HCT116 (cell line): Measurements from ENCODE around the gene SORCS2. TPM values are rescaled to one million over a fixed set of nuclear protein-coding genes. Genes with fewer than 3 reads are reported as not detected.

Experiments
- ATAC-seq: fragments of 200-7000 bp; cut with Tn5 transposase; 2 replicates; pipeline ENCODE4 v1.9.1; 2020; ENCODE audit warnings: mild to moderate bottlenecking, moderate library complexity
- BruUV-seq: library from RNA; stranded (reverse); fragments of 400-500 nt; replicated peaks from 2 replicates; lab custom pipeline; 2021; lab: Mats Ljungman, UMichigan
- CTCF ChIA-PET: fragments of 300-600 bp; sonication (Branson Sonifier 250); formaldehyde crosslinking; loops from one replicate; lab custom pipeline; 2021; ENCODE audit warnings: antibody characterized with exemption; lab: Charles Lee
- POLR2A ChIA-PET: fragments of 300-600, 350-600 bp; sonication (Branson Sonifier 250); formaldehyde crosslinking; loops from one replicate; lab custom pipeline; 2021; ENCODE audit warnings: antibody characterized with exemption; lab: Charles Lee
- RAD21 ChIA-PET, 2 experiments: fragments of 300-600 bp; sonication (Branson Sonifier 250); formaldehyde crosslinking; loops; one replicate each; lab custom pipeline; 2023; ENCODE audit warnings: low total read pairs in 2 of 2; ENCODE audit not compliant: uncharacterized antibody in 2 of 2, unreplicated experiment in 2 of 2, low non-redundant PET in 1 of 2; lab: Charles Lee
- DNase-seq: peaks from one replicate; pipeline ENCODE4 v3.0.0-alpha.2; 2010; ENCODE audit warnings: low read depth, low spot score
- H2AFZ ChIP-seq: fragments of 200-600 bp; shearing (Covaris generic), sonication (generic); 2 replicates; pipeline ENCODE4 v1.6.1; 2017; ENCODE audit warnings: low read depth, mixed run types, mixed read lengths, antibody characterized with exemption, low read length; ENCODE audit not compliant: poor library complexity, severe bottlenecking
- H3K27ac ChIP-seq: 2 replicates; pipeline ENCODE4 v1.5.1; 2012; ENCODE audit warnings: low read depth, low read length
- H3K27me3 ChIP-seq: fragments of 200-600 bp; sonication (generic); 2 replicates; pipeline ENCODE4 v1.6.1; 2016; ENCODE audit warnings: mixed run types, low read length, mixed read lengths; ENCODE audit not compliant: insufficient read depth
- H3K36me3 ChIP-seq, 2 experiments: fragments of 200-500 bp in 1 of 2; fragments of 200-600 bp in 1 of 2; sonication (Bioruptor generic) in 1 of 2; sonication (generic) in 1 of 2; 2 replicates each; pipeline versions ENCODE4 v1.5.1 to v1.6.1; 2014 to 2016; ENCODE audit warnings: low read length in 2 of 2, inconsistent platforms in 1 of 2, mixed read lengths in 1 of 2, mixed run types in 1 of 2; ENCODE audit not compliant: insufficient read depth in 2 of 2, control insufficient read depth in 1 of 2
- H3K4me1 ChIP-seq, 2 experiments: fragments of 200-600 bp in 1 of 2; sonication (generic) in 1 of 2; 2 replicates each; pipeline versions ENCODE4 v1.5.1 to v1.6.1; 2012 to 2017; ENCODE audit warnings: low read length in 2 of 2, inconsistent platforms in 1 of 2, mild to moderate bottlenecking in 1 of 2, mixed read lengths in 1 of 2, mixed run types in 1 of 2, moderate library complexity in 1 of 2; ENCODE audit not compliant: insufficient read depth in 2 of 2, control insufficient read depth in 1 of 2
- H3K4me2 ChIP-seq: fragments of 200-600 bp; sonication (generic); 2 replicates; pipeline ENCODE4 v1.6.1; 2017; ENCODE audit warnings: mixed run types, low read length, mixed read lengths
- H3K4me3 ChIP-seq, 2 experiments: fragments of 200-600 bp in 1 of 2; sonication (generic) in 1 of 2; replicated peaks in 1 of 2; 2 replicates each; pipeline ENCODE4 v1.5.1; 2011 to 2016; ENCODE audit warnings: low read length in 2 of 2, control low read depth in 1 of 2, low read depth in 1 of 2, mild to moderate bottlenecking in 1 of 2, mixed read lengths in 1 of 2, mixed run types in 1 of 2
- H3K79me2 ChIP-seq: fragments of 200-600 bp; sonication (generic); 2 replicates; pipeline ENCODE4 v1.6.1; 2017; ENCODE audit warnings: mild to moderate bottlenecking, mixed run types, low read length, moderate library complexity, mixed read lengths; ENCODE audit not compliant: insufficient read depth
- H3K9ac ChIP-seq: fragments of 200-600 bp; sonication (generic); 2 replicates; pipeline ENCODE4 v1.6.1; 2016; ENCODE audit warnings: low read length, mixed read lengths
- H3K9me2 ChIP-seq: fragments of 200-600 bp; sonication (generic), shearing (Covaris generic); 2 replicates; pipeline ENCODE4 v1.6.1; 2017; ENCODE audit warnings: mixed run types, mild to moderate bottlenecking, moderate library complexity; ENCODE audit not compliant: insufficient read depth
- H3K9me3 ChIP-seq, 2 experiments: fragments of 200-500 bp in 1 of 2; fragments of 200-600 bp in 1 of 2; sonication (Bioruptor generic) in 1 of 2; sonication (generic) in 1 of 2; 2 replicates each; pipeline ENCODE4 v1.6.1; 2014 to 2017; ENCODE audit warnings: low read length in 2 of 2, mixed read lengths in 2 of 2, inconsistent platforms in 1 of 2, low read depth in 1 of 2, mild to moderate bottlenecking in 1 of 2, mixed run types in 1 of 2, moderate library complexity in 1 of 2; ENCODE audit not compliant: control insufficient read depth in 1 of 2, insufficient read depth in 1 of 2
- H4K20me1 ChIP-seq: fragments of 200-600 bp; sonication (generic), shearing (Covaris generic); 2 replicates; pipeline ENCODE4 v1.6.1; 2017; ENCODE audit warnings: mixed run types, mild to moderate bottlenecking, moderate library complexity; ENCODE audit not compliant: insufficient read depth
- ATF3 ChIP-seq: IDR thresholded peaks from 2 replicates; pipeline ENCODE4 v1.6.1; 2012
- CEBPB ChIP-seq: IDR thresholded peaks from 2 replicates; pipeline ENCODE4 v1.6.1; 2012; ENCODE audit warnings: low read depth
- EGR1 ChIP-seq: IDR thresholded peaks from 2 replicates; pipeline ENCODE4 v1.6.1; 2012; ENCODE audit warnings: low read depth
- POLR2A ChIP-seq: IDR thresholded peaks from 2 replicates; pipeline ENCODE4 v1.7.0; 2011; ENCODE audit warnings: borderline replicate concordance; ENCODE audit not compliant: insufficient read depth, insufficient read length; ENCODE audit errors: extremely low read depth
- RAD21 ChIP-seq: IDR thresholded peaks from 2 replicates; pipeline ENCODE4 v1.6.1; 2012; ENCODE audit warnings: low read depth, mild to moderate bottlenecking
- SP1 ChIP-seq: IDR thresholded peaks from 2 replicates; pipeline ENCODE4 v1.6.1; 2012; ENCODE audit warnings: low read depth
- TCF7L2 ChIP-seq: IDR thresholded peaks from 2 replicates; pipeline ENCODE4 v1.7.0; 2011; ENCODE audit warnings: borderline replicate concordance, inconsistent platforms; ENCODE audit not compliant: insufficient read depth, insufficient read length; ENCODE audit errors: extremely low read depth
- YY1 ChIP-seq: IDR thresholded peaks from 2 replicates; pipeline ENCODE4 v1.6.1; 2011; ENCODE audit warnings: low read length, low read depth, moderate library complexity, mild to moderate bottlenecking; ENCODE audit not compliant: insufficient replicate concordance; ENCODE audit errors: extremely low read depth
- ZFX ChIP-seq: fragments of 450-650 bp; IDR thresholded peaks from 2 replicates; pipeline ENCODE4 v1.6.1; 2017
- ZNF274 ChIP-seq: fragments of 200-500 bp; sonication (Bioruptor generic); IDR thresholded peaks from 2 replicates; pipeline ENCODE4 v1.6.1; 2014; ENCODE audit warnings: mild to moderate bottlenecking, low read depth, low read length, inconsistent platforms
- intact Hi-C: fragments of 100-400 bp; cut with micrococcal nuclease; formaldehyde crosslinking; loops from 2 replicates; pipeline ENCODE4 v1.10.0; 2022
- total RNA-seq: library from RNA; stranded (reverse); gene quantifications from one replicate; pipeline ENCODE4 v1.2.1, GENCODE V29; 2021; ENCODE audit not compliant: unreplicated experiment
- TF ChIP-seq, protein P1 (sequence below), 3 experiments: fragments of 200-600 bp in 1 of 3; sonication (generic) in 1 of 3; IDR thresholded peaks in 2 of 3; conservative IDR thresholded peaks in 1 of 3; 2 replicates each; pipeline ENCODE4 v1.5.1; 2012 to 2017; ENCODE audit warnings: low read depth in 2 of 3, low read length in 2 of 3, antibody characterized with exemption in 1 of 3, borderline replicate concordance in 1 of 3, control low read depth in 1 of 3, mild to moderate bottlenecking in 1 of 3, mixed read lengths in 1 of 3, mixed run types in 1 of 3, moderate library complexity in 1 of 3; ENCODE audit not compliant: insufficient read depth in 1 of 3

Gene SORCS2
- total RNA-seq, 1 experiment from 2014 or later = 0.37 TPM

GRCh38 chr4:7170012-7170411, 22.3 kb upstream of the SORCS2 start:
- ChIA-PET POLR2A (no interaction called here), CTCF (no interaction called here), RAD21 (no interaction called here)
- Histone ChIP-seq H4K20me1 (no peaks in the 10 kb centered on the region), H2AFZ (no peak overlapping the region), H3K4me2 (no peak overlapping the region), H3K4me3 (no peak overlapping the region), H3K27ac (no peak overlapping the region), H3K9me2 (no peaks in the 10 kb centered on the region), H3K9me3 (no peaks in the 10 kb centered on the region), H3K36me3 (no peaks in the 10 kb centered on the region), H3K27me3 (no peaks in the 10 kb centered on the region), H3K79me2 (no peaks in the 10 kb centered on the region), H3K4me1 (no peaks in the 10 kb centered on the region), H3K9ac (no peak overlapping the region)
- ATAC-seq (no peak), DNase-seq (no peak)
- intact Hi-C loops = no loop called here
- no TSS peak for BruUV-seq
- TF ChIP-seq YY1 (no peak), POLR2A (no peak), SP1 (no peak), ZFX (no peak), RAD21 (no peak), CEBPB (no peak), EGR1 (no peak), TCF7L2 (no peak), ZNF274 (no peak), ATF3 (no peak)
- TF ChIP-seq, protein P1, sequence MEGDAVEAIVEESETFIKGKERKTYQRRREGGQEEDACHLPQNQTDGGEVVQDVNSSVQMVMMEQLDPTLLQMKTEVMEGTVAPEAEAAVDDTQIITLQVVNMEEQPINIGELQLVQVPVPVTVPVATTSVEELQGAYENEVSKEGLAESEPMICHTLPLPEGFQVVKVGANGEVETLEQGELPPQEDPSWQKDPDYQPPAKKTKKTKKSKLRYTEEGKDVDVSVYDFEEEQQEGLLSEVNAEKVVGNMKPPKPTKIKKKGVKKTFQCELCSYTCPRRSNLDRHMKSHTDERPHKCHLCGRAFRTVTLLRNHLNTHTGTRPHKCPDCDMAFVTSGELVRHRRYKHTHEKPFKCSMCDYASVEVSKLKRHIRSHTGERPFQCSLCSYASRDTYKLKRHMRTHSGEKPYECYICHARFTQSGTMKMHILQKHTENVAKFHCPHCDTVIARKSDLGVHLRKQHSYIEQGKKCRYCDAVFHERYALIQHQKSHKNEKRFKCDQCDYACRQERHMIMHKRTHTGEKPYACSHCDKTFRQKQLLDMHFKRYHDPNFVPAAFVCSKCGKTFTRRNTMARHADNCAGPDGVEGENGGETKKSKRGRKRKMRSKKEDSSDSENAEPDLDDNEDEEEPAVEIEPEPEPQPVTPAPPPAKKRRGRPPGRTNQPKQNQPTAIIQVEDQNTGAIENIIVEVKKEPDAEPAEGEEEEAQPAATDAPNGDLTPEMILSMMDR (IDR thresholded peaks at IDR 0.05 in 2 of 3, conservative IDR thresholded peaks at IDR 0.05 in 1 of 3; ENCODE audit: borderline replicate concordance in 1 of 3, insufficient read depth in 1 of 3, low read depth in 2 of 3, low read length in 2 of 3) = no peak
